ENCODE results near the gene POMGNT1.

Gene POMGNT1

GRCh38 chr1:46181343-46182260 lies 16.6 kb downstream of the POMGNT1 start:
- DNase-seq: no peak

DNA sequence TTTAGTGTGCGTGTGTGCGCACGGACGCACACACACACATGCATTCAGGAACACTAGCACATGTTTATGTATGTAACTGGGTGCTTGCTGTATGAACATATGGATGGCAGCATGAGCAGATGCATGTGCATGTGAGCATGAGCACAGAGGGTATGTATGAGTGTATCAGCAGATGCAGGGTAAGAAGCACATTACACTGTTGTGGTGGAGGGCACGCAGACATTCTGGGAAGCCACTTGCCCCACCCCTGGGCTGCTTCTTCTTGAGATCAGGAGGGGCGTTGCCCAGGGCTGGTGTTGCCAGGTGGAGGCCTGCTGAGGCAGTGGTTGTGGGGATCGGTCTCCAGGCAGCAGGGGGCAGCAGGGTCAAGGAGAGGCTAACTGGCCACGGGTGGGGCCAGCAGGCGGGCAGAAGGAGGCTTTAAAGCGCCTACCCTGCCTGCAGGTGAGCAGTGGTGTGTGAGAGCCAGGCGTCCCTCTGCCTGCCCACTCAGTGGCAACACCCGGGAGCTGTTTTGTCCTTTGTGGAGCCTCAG lies 18.1 kb downstream of the POMGNT1 start:
- peak; percentile 64 for DNase-seq

DNA sequence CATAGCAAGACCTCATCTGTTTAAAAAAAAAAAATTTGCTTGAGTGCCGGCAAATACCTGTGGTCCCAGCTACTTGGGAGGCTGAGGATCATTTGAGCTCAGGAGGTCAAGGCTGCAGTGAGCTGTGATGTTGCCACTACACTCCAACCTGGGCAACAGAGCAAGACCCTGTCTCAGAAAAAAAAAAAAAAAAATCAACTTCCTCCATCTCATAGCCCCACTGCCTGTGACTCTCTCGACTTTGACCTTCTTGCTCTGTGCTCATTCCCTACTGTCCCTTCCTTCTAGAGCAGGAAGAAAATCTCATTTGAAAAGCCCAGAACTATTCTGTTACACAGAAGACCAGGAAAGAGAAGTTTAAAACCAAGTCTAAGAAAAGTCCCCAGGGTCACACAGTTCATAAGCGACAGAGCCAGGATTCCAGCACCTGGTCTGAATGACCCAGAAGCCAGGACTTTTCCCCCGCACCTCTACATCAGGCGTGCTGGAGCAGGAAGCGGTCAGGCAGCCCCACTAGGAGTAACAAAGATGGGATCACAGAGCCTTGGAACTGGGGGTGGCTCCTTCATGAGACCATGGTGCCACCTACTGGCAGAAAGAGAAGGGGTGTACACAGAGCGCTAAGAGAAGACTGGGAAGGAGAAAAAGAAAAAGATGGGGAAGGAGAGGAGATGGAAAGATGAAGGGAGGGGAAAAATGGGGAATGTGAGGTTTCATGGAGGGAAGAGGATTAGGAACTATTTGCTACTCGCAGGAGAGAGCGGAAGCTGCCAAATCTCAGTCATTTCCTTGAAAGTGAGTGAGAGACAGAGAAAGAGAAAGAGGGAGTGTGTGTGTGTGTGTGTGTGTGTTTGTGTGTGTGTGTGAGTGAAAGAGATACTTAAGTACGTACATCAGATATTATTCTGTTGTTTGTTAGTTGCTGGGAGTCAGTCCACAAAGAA lies 18.8 kb downstream of the POMGNT1 start:
- peak; percentile 95 for DNase-seq

DNA sequence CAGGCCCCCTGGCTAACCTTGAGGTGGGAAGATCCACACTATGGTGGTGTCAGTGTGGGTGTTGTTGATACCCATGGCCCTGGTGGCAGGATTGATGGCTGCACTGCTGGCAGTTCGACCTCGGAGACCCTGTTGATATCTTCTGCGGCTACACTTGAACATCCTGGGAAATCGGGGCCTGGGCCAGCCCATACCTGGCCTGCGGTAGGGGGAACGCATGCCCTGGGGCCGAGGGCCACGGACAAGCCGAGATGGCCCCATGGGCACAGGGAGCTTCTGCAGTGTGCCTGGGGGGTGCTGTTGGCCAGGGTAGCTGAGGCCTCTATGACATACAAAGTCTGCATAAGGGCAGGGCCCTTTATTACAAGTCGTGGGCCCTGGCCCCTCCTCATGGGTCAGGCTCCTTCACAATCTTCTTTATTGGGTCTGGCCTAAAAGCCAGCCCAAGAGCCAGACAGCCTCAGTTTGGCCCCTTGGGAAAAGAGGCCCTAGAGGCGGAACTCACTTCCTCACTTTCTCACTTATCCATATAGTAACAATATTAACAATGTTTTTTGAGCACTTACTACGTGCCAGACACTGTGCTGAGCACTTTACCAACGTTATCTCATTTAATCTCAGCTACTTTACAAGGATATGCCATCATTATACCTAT lies 21.9 kb downstream of the POMGNT1 start, which contains the start of gene P3R3URF:
P3R3URF (minus strand) TSS at position 278 of the 655 bp plus-strand sequence; CDS start at position 261, 17 bp downstream.
- no peak for DNase-seq

GRCh38 chr1:46175243-46175642 lies 23.0 kb downstream of the POMGNT1 start:
- no peak for DNase-seq

DNA sequence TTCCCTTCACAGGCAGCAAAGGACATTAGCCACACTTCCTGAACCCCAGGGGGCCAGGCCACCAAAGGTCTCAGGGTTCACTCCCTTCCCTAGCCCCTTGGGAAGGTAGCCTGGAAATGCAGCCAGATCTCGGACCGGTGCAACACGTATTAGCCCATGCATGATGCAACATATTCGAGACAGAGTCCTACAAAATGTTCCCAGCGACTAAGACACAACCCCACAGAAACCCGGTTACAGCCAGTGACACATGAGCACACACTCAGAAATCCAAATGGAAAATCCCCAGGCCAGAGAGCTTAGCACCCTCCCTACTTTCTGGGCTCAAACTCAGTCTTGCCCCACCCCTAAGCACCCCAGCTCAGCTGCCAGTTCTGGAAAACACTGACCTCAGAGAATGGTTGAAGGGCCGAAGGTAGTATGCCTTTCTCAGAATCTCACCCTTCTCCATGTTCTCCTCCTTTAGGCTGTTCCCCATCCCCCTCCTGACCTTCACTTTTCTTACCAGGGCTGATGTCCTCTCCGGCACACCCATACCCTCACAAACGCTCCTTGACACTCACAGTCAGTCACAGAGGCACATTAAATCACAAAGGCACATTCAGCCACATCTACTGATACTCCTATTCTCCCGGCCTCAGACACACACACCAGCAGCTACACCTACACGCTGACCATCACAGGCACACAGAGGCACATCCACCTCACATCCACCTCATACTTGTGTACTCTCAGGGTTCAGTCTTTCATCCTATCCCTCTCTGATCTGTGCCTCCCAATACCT lies 23.6 kb downstream of the POMGNT1 start, which contains the start of gene TSPAN1:
TSPAN1 (plus strand) TSS at position 640 of the 784 bp plus-strand sequence. CDS start 6,021 bp downstream, outside the sequence.
- DNase-seq: no peak

- peak; percentile 68 for DNase-seq
Measured at GRCh38 chr1:46173361-46173856, 24.8 kb downstream of the POMGNT1 start.

- no peak for DNase-seq
Measured at GRCh38 chr1:46172321-46172720, 25.9 kb downstream of the POMGNT1 start.

GRCh38 chr1:46171871-46172270 lies 26.4 kb downstream of the POMGNT1 start:
- DNase-seq: no peak

GRCh38 chr1:46171351-46171750 lies 26.9 kb downstream of the POMGNT1 start:
- no peak for DNase-seq

- DNase-seq: no peak
Measured at GRCh38 chr1:46169811-46170454, 28.3 kb downstream of the POMGNT1 start.

- no peak for DNase-seq
Measured at GRCh38 chr1:46168477-46168876, 29.8 kb downstream of the POMGNT1 start.

GRCh38 chr1:46166521-46167462 lies 31.4 kb downstream of the POMGNT1 start:
- DNase-seq: no peak

DNA sequence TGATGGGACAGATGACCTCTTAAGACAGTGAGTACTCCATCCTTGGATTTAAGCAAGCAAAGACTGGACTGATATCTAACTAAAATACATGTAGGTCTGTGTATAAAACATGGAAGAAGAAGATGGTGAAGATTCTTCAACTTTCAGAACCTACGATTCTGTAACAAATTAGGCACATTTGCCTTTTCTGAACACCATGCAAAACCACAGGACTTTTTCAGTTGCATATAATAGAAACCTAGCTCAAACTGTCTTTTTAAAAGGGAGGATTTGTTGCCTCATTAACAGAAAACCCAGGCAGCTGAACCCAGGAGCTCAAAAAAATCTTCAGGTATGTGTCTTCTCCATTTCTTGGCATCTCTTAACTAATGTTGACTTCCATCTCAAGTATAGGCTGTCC lies 38.0 kb downstream of the POMGNT1 start:
- no peak for DNase-seq

DNA sequence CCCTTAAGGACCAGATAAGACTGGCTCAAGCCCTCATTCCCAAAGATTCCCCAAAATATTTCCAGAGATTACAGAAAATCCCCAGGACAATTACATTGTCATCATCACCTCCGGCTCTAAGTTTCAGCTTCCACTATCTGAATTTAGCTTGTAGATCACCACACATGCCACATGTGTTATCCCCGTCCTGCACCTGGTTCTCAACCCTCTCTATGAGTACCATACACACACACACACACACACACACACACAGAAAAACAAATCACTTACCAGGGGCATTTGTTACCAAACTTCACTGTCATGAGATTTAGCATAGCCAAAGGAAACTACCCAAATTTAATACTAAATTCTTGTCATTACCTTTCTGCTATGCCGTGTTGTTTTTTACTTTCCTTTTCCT lies 38.7 kb downstream of the POMGNT1 start:
- no peak for DNase-seq

DNA sequence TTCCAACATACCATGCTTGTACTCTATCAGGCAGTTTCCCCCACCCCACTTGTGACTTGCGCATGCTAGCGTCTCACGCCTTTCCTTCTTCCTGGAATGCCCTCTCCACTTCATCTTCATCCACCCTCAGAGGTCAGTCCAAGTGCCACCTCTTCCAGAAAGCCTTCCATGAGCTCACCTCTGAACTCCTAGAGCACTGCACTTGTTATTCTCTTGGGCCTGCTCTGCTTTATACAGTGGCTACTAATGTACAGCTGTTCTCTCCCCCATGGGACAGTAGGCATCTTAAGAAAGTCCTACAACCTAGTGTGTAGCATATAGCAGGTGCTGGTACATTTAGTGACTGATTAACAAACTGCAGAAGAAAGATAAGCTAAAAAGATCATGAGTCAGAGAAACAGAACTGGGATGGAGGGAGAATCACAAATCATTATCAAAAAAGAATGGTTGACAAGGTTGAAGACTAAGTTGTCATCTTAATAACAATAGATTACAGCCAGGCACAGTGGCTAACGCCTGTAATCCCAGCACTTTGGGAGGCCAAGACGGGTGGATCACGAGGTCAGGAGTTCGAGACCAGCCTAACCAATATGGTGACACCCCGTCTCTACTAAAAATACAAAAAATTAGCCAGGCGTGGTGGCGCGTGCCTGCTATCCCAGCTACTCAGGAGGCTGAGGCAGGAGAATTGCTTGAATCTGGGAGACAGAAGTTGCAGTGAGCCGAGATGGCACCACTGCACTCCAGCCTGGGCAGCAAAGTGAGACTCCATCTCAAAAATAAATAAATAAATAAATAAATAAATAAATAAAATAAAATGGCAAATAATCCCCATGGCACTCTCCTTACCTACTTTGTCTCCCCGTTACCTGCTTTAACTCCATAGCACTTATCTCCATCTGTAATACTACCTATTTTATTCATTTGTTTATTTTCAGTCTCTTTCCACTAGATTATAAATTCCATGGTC lies 39.6 kb downstream of the POMGNT1 start:
- DNase-seq: no peak

DNA sequence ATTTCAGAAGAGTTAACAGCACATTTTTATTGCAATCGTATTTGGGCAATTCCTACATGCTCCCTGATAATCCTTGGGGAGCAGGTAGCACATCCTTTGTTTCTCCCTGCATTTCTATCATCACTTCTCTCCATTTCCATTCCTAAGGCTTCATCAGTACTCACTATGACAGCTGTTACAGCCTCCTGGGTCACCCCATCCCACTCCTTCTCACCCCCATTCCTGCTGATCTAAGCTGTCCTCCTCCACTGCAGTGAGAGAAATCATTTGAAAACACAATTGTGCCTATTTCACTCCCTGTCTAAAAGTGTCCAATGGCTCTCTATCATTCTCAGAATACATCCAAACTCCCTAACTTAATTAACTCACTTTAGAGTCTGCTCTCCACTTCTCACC lies 40.3 kb downstream of the POMGNT1 start:
- DNase-seq: no peak

GRCh38 chr1:46153732-46154131 lies 44.5 kb downstream of the POMGNT1 start:
- DNase-seq: no peak
